ENCODE measurements around the gene REG1B. TPM values are rescaled to one million over a fixed set of nuclear protein-coding genes. Genes with fewer than 3 reads are reported as not detected.

Gene REG1B
- total RNA-seq, 4 donors from 2014 or later, result not detected

- DNase-seq, result no peak
- Histone ChIP-seq H3K36me3 (no peaks in the 10 kb centered on the region), H3K9me3 (no peaks in the 10 kb centered on the region), H3K27me3 (no peaks in the 10 kb centered on the region), H3K27ac (no peak overlapping the region), H3K4me1 (no peaks in the 10 kb centered on the region), H3K4me3 (no peak overlapping the region)
- TF ChIP-seq, protein P1, sequence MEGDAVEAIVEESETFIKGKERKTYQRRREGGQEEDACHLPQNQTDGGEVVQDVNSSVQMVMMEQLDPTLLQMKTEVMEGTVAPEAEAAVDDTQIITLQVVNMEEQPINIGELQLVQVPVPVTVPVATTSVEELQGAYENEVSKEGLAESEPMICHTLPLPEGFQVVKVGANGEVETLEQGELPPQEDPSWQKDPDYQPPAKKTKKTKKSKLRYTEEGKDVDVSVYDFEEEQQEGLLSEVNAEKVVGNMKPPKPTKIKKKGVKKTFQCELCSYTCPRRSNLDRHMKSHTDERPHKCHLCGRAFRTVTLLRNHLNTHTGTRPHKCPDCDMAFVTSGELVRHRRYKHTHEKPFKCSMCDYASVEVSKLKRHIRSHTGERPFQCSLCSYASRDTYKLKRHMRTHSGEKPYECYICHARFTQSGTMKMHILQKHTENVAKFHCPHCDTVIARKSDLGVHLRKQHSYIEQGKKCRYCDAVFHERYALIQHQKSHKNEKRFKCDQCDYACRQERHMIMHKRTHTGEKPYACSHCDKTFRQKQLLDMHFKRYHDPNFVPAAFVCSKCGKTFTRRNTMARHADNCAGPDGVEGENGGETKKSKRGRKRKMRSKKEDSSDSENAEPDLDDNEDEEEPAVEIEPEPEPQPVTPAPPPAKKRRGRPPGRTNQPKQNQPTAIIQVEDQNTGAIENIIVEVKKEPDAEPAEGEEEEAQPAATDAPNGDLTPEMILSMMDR (IDR thresholded peaks at IDR 0.05), result no peak
- TF ChIP-seq POLR2A (IDR thresholded peaks at IDR 0.05), result no peak
- intact Hi-C loops (cut with DNase I; ENCODE audit: low total_unique reads), result no loop called here
These were observed 37.9 kb upstream of the REG1B start for GRCh38 chr2:79125721-79125985.

DNA sequence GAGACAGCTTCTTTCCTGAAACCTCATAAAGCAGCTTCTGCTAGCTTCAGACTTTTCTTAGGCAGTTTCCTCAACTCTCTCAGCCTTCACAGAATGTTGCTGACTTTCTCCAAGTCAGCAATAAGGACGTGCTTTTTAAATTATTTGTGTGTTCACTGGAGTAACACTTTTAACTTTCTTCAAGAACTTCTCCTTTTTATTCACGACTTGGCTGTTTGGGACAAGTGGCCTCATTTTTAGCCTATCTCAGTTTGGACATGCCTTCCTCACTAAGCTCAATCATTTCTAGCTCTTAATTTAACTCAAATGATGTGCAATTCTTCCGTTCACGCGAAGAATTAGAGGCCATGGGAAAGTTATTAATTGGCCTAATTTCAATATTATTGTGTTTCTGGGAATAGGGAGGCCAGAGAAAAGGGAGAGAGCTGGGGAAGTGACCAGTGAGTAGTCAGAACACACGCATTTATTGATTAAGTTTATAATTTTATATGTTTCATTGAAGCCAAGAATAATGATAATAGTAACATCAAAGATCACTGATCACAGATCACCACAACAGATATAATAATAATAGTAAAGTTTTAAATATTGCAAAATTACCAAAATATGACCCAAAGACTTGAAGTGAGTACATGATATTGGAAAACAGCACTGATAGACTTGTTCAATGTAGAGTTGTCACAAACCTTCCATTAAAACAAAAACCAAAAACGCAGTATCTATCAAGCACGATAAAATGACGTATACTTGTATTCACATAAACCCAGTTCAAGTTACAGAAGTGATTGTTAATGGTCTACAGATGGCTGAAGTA is 37.3 kb upstream of the REG1B start:
- Histone ChIP-seq H3K27ac (no peak overlapping the region), H3K4me3 (no peak overlapping the region), H3K4me1 (no peaks in the 10 kb centered on the region), H3K27me3 (no peaks in the 10 kb centered on the region), H3K36me3 (no peaks in the 10 kb centered on the region), H3K9me3 (no peaks in the 10 kb centered on the region)
- intact Hi-C loops (cut with DNase I; ENCODE audit: low total_unique reads), result no loop called here
- no peak for TF ChIP-seq POLR2A (IDR thresholded peaks at IDR 0.05)
- TF ChIP-seq, protein P1 (IDR thresholded peaks at IDR 0.05), result no peak
- DNase-seq, result no peak

- no peak for DNase-seq
- Histone ChIP-seq H3K36me3 (no peaks in the 10 kb centered on the region), H3K27me3 (no peaks in the 10 kb centered on the region), H3K9me3 (no peaks in the 10 kb centered on the region), H3K4me1 (no peaks in the 10 kb centered on the region), H3K4me3 (no peak overlapping the region), H3K27ac (no peak overlapping the region)
- TF ChIP-seq, protein P1 (IDR thresholded peaks at IDR 0.05), result no peak
- no peak for TF ChIP-seq POLR2A (IDR thresholded peaks at IDR 0.05)
- intact Hi-C loops (cut with DNase I; ENCODE audit: low total_unique reads), result no loop called here
These were observed 34.9 kb upstream of the REG1B start for GRCh38 chr2:79122676-79123075.

DNA sequence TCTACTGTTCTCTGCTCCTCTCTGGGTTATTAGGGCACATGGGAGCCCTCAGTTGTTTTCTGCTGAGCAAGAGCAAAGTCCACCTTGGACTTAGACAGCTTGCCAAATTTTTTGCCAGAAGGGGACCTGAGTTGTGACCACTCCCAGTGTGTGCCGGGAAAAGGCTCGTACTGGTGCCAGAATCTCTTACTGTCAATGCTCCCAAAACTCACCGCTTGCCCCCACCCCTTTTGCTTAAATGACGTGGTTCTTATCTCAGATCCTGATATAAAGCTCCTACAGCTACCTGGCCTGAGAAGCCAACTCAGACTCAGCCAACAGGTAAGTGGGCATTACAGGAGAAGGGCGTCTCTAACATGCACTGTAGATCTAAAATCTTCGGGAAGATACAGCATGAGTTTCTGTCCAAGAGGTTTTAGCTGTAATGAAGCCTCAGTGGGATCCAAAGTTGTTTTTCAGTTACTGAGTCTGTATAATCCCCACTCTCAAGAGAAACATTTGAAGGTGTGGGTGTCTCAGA is 32.5 kb upstream of the REG1B start, which contains the start of gene REG1A:
REG1A (plus strand) TSS at position 295 of the 520 bp plus-strand sequence. CDS start 374 bp downstream, outside the sequence.
- no peak for DNase-seq
- intact Hi-C loops (cut with DNase I; ENCODE audit: low total_unique reads), result no loop called here
- no peaks in the 10 kb centered on the region for H3K9me3 ChIP-seq
- no peaks in the 10 kb centered on the region for H3K36me3 ChIP-seq
- H3K4me3 ChIP-seq, result no peak within 1 kb of the TSS
- TF ChIP-seq POLR2A (IDR thresholded peaks at IDR 0.05), result no peak
- TF ChIP-seq, protein P1 (IDR thresholded peaks at IDR 0.05), result no peak
- no peaks in the 10 kb centered on the region for H3K27me3 ChIP-seq
- H3K27ac ChIP-seq, result no peak within 1 kb of the TSS
- H3K4me1 ChIP-seq, result no peaks in the 10 kb centered on the region
